A549 treated with AZD9567 at 1 μM for 4 hours (cell line): ENCODE results near the gene LMNA. TPM values are rescaled to one million over a fixed set of nuclear protein-coding genes. Genes with fewer than 3 reads are reported as not detected.

Experiments
- total RNA-seq: library from RNA; stranded (reverse); fragments of 200-300 nt; extraction: Qiagen RNA extraction; gene quantifications from 5 replicates; pipeline ENCODE4 v1.2.3, GENCODE V29; 2022; ENCODE audit not compliant: insufficient read depth

LMNA gene
- total RNA-seq: 534 to 757 TPM (median 712 TPM) in 5 replicates

GRCh38 chr1:156114101-156114918 is at the start of gene LMNA:
Gene LMNA (plus strand): TSS chr1:156114711. CDS start chr1:156114919, 208 bp downstream.

GRCh38 chr1:156082309-156083091 is 32.0 kb upstream of the LMNA start, which contains the start of gene MEX3A:
Gene MEX3A (minus strand): TSS chr1:156082465. CDS start chr1:156081998, 467 bp downstream.

DNA sequence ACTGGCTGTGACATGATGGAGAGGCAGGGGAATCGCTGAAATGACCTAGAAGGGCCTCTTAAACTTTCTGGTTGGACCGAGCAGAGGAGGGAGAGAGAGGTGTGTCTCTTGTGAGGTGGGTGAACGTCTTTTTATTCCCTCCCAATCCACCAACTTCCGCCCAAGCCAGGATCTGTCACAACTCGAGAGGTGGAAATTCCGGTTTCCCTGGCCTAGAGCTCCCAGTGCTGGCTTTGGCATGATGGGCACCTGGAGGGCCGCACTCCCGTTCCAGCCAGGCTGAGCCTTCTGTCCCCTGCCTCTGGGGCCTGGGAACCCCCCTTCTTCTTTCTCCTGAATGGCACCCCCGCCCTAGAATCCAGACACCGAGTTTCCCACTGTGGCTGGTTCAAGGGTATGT is 38.9 kb downstream of the LMNA start, which contains the start of gene SEMA4A:
Gene SEMA4A, plus strand, starts transcription at position 224 of the 400 bp plus-strand sequence. CDS start 994 bp downstream, outside the sequence.

Other genes starting within 250 kb of the LMNA start
- gene RIT1, start 203.4 kb upstream of the LMNA start, total RNA-seq: 11.4 to 22.1 TPM (median 20.9 TPM) in 5 replicates
- gene KHDC4, start 180.3 kb upstream of the LMNA start, total RNA-seq: 16.5 to 26.8 TPM (median 24.4 TPM) in 5 replicates
- gene RXFP4, start 173.1 kb upstream of the LMNA start, total RNA-seq: not detected in 5 replicates
- 28.7 to 34.5 TPM (median 32.0 TPM) in 5 replicates for gene ARHGEF2, start 136.2 kb upstream of the LMNA start, total RNA-seq
- gene SSR2, start 93.8 kb upstream of the LMNA start, total RNA-seq: 256 to 265 TPM (median 262 TPM) in 5 replicates
- gene UBQLN4, start 60.9 kb upstream of the LMNA start, total RNA-seq: 36.3 to 42.3 TPM (median 39.8 TPM) in 5 replicates
- gene LAMTOR2, start 59.9 kb upstream of the LMNA start, total RNA-seq: 129 to 164 TPM (median 158 TPM) in 5 replicates
- not detected in 5 replicates for gene RAB25, start 53.6 kb upstream of the LMNA start, total RNA-seq
- 0.82 to 2.4 TPM (median 1.4 TPM) in 5 replicates for gene MEX3A, start 32.2 kb upstream of the LMNA start, total RNA-seq
- 0.31 to 0.50 TPM (median 0.38 TPM) in 4 of 5 replicates, not detected in the other for gene SEMA4A, start 38.9 kb downstream of the LMNA start, total RNA-seq
- gene SLC25A44, start 79.4 kb downstream of the LMNA start, total RNA-seq: 27.3 to 32.4 TPM (median 30.7 TPM) in 5 replicates
- 44.2 to 63.0 TPM (median 61.4 TPM) in 5 replicates for gene PMF1, start 98.3 kb downstream of the LMNA start, total RNA-seq
- gene BGLAP, start 127.5 kb downstream of the LMNA start, total RNA-seq: 0.26 to 0.41 TPM (median 0.29 TPM) in 4 of 5 replicates, not detected in the other
- 1.5 to 6.6 TPM (median 5.3 TPM) in 5 replicates for gene PAQR6, start 133.3 kb downstream of the LMNA start, total RNA-seq
- gene SMG5, start 168.1 kb downstream of the LMNA start, total RNA-seq: 35.1 to 49.4 TPM (median 47.9 TPM) in 5 replicates
- gene TMEM79, start 169.6 kb downstream of the LMNA start, total RNA-seq: 7.0 to 9.1 TPM (median 8.2 TPM) in 5 replicates
- 40.7 to 44.9 TPM (median 42.6 TPM) in 5 replicates for gene GLMP, start 181.0 kb downstream of the LMNA start, total RNA-seq
- not detected in 5 replicates for gene VHLL, start 184.6 kb downstream of the LMNA start, total RNA-seq
- gene CCT3, start 223.6 kb downstream of the LMNA start, total RNA-seq: 373 to 424 TPM (median 396 TPM) in 5 replicates
- gene TSACC, start 223.8 kb downstream of the LMNA start, total RNA-seq: 2.2 to 2.8 TPM (median 2.3 TPM) in 4 of 5 replicates, not detected in the other